T-helper 2 cell treated with Interferon-gamma antibody and Interleukin-4, amounts not matched to agents 5 μg/mL and 100 μg/mL, for 36 hours (primary cell): ENCODE results near the gene PALLD.

ENCODE experiments used
- DNase-seq: peaks from one replicate; pipeline ENCODE4 v3.0.0; 2021; ENCODE audit warnings: low spot score
- H3K27ac Mint-ChIP-seq: one replicate; pipeline ENCODE4 v1.8.0; 2021; ENCODE audit warnings: mild to moderate bottlenecking, mixed read lengths
- H3K27me3 Mint-ChIP-seq: one replicate; pipeline ENCODE4 v1.8.0; 2021; ENCODE audit warnings: low read depth, mixed read lengths
- H3K36me3 Mint-ChIP-seq: one replicate; pipeline ENCODE4 v1.8.0; 2021; ENCODE audit warnings: low read depth, mixed read lengths
- H3K4me1 Mint-ChIP-seq: one replicate; pipeline ENCODE4 v1.8.0; 2021; ENCODE audit warnings: low read depth, mixed read lengths
- H3K4me3 Mint-ChIP-seq: one replicate; pipeline ENCODE4 v1.8.0; 2022; ENCODE audit warnings: mild to moderate bottlenecking, moderate library complexity, mixed read lengths
- H3K9me3 Mint-ChIP-seq: one replicate; pipeline ENCODE4 v1.8.0; 2021; ENCODE audit warnings: mixed read lengths

Gene PALLD

DNA sequence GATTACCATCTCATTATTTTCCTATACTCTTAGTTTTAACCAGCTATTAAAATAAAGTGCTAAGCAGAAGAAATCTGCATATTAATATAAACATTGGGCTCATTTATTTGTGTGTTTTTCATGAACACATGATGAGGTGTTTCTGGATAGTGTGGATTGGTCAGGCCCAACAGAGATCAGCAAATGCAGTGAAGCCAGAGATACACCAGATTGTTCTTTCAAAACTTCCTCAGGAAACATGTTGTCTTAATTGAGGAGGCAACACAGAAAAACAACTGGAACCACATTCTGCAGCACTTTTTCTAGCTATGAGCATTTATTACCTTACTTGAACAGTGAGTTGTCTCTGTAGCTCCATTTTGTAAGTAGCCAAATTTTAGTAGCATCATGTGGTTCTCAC, 69.9 kb downstream of the PALLD start:
- no peak for DNase-seq
- Mint-ChIP-seq H3K4me3 (no peak overlapping the region), H3K4me1 (no peaks in the 10 kb centered on the region), H3K27me3 (peaks cover 5% of the 10 kb centered on the region), H3K27ac (no peak overlapping the region), H3K9me3 (no peaks in the 10 kb centered on the region), H3K36me3 (no peaks in the 10 kb centered on the region)

GRCh38 chr4:168569066-168569930, 72.4 kb downstream of the PALLD start:
- Mint-ChIP-seq H3K4me1 (no peaks in the 10 kb centered on the region), H3K4me3 (no peak overlapping the region), H3K36me3 (no peaks in the 10 kb centered on the region), H3K27ac (no peak overlapping the region), H3K27me3 (peaks cover 5% of the 10 kb centered on the region), H3K9me3 (no peaks in the 10 kb centered on the region)
- no peak for DNase-seq

DNA sequence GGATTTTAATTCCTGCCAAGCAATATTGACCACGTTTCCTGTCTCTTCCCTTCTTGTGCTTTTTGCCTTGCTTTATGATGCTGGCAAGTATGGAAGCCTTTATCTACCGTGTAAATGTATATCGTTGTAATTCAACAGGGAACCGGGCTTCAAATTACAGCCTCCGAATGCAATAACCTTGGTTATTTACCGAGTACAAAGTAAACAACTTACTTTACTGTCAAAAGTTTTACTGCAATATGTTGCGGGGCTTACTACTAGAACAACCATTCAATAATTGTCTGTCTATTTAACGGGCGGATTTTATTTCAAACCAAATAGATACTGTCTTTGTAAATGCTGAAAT, 73.1 kb downstream of the PALLD start:
- Mint-ChIP-seq H3K27ac (no peak overlapping the region), H3K4me1 (no peaks in the 10 kb centered on the region), H3K9me3 (no peaks in the 10 kb centered on the region), H3K4me3 (no peak overlapping the region), H3K27me3 (peaks cover 5% of the 10 kb centered on the region), H3K36me3 (no peaks in the 10 kb centered on the region)
- DNase-seq: no peak

GRCh38 chr4:168570466-168570865, 73.6 kb downstream of the PALLD start:
- Mint-ChIP-seq H3K36me3 (no peaks in the 10 kb centered on the region), H3K4me1 (no peaks in the 10 kb centered on the region), H3K27ac (no peak overlapping the region), H3K4me3 (no peak overlapping the region), H3K27me3 (peaks cover 5% of the 10 kb centered on the region), H3K9me3 (no peaks in the 10 kb centered on the region)
- DNase-seq: no peak

- H3K36me3 Mint-ChIP-seq: no peaks in the 10 kb centered on the region
- no peaks in the 10 kb centered on the region for H3K4me1 Mint-ChIP-seq
- peaks cover 5% of the 10 kb centered on the region for H3K27me3 Mint-ChIP-seq
- no peak overlapping the region for H3K27ac Mint-ChIP-seq
- no peak overlapping the region for H3K4me3 Mint-ChIP-seq
- no peaks in the 10 kb centered on the region for H3K9me3 Mint-ChIP-seq
- no peak for DNase-seq
Observed at GRCh38 chr4:168572002-168572401, 75.2 kb downstream of the PALLD start.

DNA sequence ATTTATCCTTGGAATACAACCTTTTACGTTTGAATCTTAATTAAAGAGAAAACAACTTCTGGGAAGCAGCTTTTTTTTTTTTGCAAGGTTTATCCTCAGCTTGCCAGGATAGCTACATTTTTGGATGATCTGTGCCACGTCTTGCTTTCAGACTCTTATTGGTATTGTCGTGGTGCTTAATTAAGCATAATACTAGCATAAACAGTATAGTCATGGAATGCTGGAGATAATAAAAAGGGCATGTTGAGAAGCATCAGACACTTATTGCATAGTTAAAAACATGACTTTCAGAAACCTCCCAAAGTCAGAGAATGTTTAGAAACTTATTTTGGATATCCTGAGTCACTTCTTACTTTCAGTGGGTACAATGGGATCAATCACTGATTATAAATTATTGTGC, 77.0 kb downstream of the PALLD start:
- H3K27me3 Mint-ChIP-seq: peaks cover 4% of the 10 kb centered on the region
- H3K36me3 Mint-ChIP-seq: no peaks in the 10 kb centered on the region
- no peaks in the 10 kb centered on the region for H3K9me3 Mint-ChIP-seq
- no peak overlapping the region for H3K4me3 Mint-ChIP-seq
- no peaks in the 10 kb centered on the region for H3K4me1 Mint-ChIP-seq
- DNase-seq: no peak
- no peak overlapping the region for H3K27ac Mint-ChIP-seq

- DNase-seq: no peak
- H3K9me3 Mint-ChIP-seq: no peaks in the 10 kb centered on the region
- no peaks in the 10 kb centered on the region for H3K36me3 Mint-ChIP-seq
- H3K4me3 Mint-ChIP-seq: no peak overlapping the region
- H3K4me1 Mint-ChIP-seq: no peaks in the 10 kb centered on the region
- H3K27me3 Mint-ChIP-seq: peaks cover 2% of the 10 kb centered on the region
- H3K27ac Mint-ChIP-seq: no peak overlapping the region
Observed at GRCh38 chr4:168574581-168575295, 77.9 kb downstream of the PALLD start.

- no peak overlapping the region for H3K27ac Mint-ChIP-seq
- DNase-seq: no peak
- H3K27me3 Mint-ChIP-seq: no peaks in the 10 kb centered on the region
- H3K4me1 Mint-ChIP-seq: no peaks in the 10 kb centered on the region
- no peaks in the 10 kb centered on the region for H3K36me3 Mint-ChIP-seq
- H3K4me3 Mint-ChIP-seq: no peak overlapping the region
- no peaks in the 10 kb centered on the region for H3K9me3 Mint-ChIP-seq
Observed at GRCh38 chr4:168575473-168575872, 78.6 kb downstream of the PALLD start.

- Mint-ChIP-seq H3K36me3 (no peaks in the 10 kb centered on the region), H3K27ac (no peak overlapping the region), H3K4me3 (no peak overlapping the region), H3K27me3 (no peaks in the 10 kb centered on the region), H3K9me3 (no peaks in the 10 kb centered on the region), H3K4me1 (no peaks in the 10 kb centered on the region)
- DNase-seq: no peak
Observed at GRCh38 chr4:168577624-168578023, 80.8 kb downstream of the PALLD start.

GRCh38 chr4:168580228-168580627, 83.4 kb downstream of the PALLD start:
- no peaks in the 10 kb centered on the region for H3K36me3 Mint-ChIP-seq
- H3K27ac Mint-ChIP-seq: no peak overlapping the region
- H3K4me1 Mint-ChIP-seq: no peaks in the 10 kb centered on the region
- H3K27me3 Mint-ChIP-seq: no peaks in the 10 kb centered on the region
- no peaks in the 10 kb centered on the region for H3K9me3 Mint-ChIP-seq
- no peak for DNase-seq
- H3K4me3 Mint-ChIP-seq: no peak overlapping the region

- Mint-ChIP-seq H3K27me3 (peaks cover 3% of the 10 kb centered on the region), H3K36me3 (no peaks in the 10 kb centered on the region), H3K27ac (no peak overlapping the region), H3K9me3 (no peaks in the 10 kb centered on the region), H3K4me3 (no peak overlapping the region), H3K4me1 (no peaks in the 10 kb centered on the region)
- DNase-seq: no peak
Observed at GRCh38 chr4:168584321-168584771, 87.5 kb downstream of the PALLD start.

- Mint-ChIP-seq H3K27me3 (peaks cover 3% of the 10 kb centered on the region), H3K4me3 (no peak overlapping the region), H3K36me3 (no peaks in the 10 kb centered on the region), H3K4me1 (no peaks in the 10 kb centered on the region), H3K9me3 (no peaks in the 10 kb centered on the region), H3K27ac (no peak overlapping the region)
- no peak for DNase-seq
Observed at GRCh38 chr4:168585168-168586091, 88.6 kb downstream of the PALLD start.

- DNase-seq: no peak
- Mint-ChIP-seq H3K4me1 (no peaks in the 10 kb centered on the region), H3K9me3 (no peaks in the 10 kb centered on the region), H3K27ac (no peak overlapping the region), H3K4me3 (no peak overlapping the region), H3K27me3 (peaks cover 3% of the 10 kb centered on the region), H3K36me3 (no peaks in the 10 kb centered on the region)
Observed at GRCh38 chr4:168586926-168587325, 90.1 kb downstream of the PALLD start.
